Measurements from ENCODE around the gene GALM. TPM values are rescaled to one million over a fixed set of nuclear protein-coding genes. Genes with fewer than 3 reads are reported as not detected.
A peak's percentile ranks its signal among the peaks of the same experiment; 100 is the strongest.

Gene GALM
- polyA plus RNA-seq, 2 of the 4 experiments (the other 2 are of a cell fraction): 33.4 to 34.2 TPM

DNA sequence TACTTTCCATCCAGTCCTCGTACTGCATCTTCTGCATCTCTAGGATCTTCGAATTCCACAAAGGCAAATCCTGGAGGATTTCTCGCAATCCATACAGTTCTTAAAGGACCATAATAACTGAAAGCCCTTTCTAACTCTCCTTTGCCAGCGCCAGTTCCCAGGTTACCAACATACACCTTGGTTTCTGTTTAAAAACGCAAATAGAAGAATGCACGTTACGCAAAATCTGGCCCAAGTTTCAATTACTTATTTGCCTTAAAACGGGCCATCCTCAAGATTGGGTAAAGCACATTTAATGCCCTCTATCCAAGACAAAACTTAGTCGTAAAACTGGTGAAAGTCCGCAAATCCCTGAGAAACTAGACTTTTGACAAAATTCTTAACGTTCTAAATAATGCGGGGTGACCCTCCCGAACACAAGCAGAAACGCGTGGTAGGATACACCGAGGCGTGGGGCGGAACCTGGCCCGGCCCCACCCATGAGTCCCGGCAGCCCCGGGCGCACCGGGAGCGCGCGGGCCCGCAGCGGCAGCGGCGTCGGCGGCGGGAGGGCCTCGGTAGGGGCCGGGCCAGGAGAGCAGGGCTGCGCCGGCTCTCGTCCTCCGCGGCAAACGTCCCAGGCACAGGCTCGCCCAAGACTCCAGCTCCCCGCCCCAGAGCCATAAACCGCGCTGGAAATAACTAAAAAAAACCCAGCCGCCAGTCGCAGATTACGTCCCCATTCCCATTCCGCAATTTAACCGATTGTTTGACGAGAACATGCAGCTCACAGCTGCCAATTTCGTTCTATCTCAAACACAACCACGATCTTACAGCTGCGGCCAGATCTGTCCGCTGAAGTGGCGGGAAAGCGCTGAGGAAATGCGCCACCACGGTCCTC is 84.3 kb downstream of the GALM start:
- Histone ChIP-seq H3K9me3 (no peaks in the 10 kb centered on the region), H3K27ac (peak overlapping the region; percentile 96 to 98), H3K4me2 (peak overlapping the region; percentile 87), H3K4me3 (peak overlapping the region; percentile 84), H3K4me1 (peaks cover 48% of the 10 kb centered on the region)
- TF ChIP-seq FOSB (CRISPR knock-in tag; IDR thresholded peaks at IDR 0.05) (0 out of 2 replicates have a peak, but pooled peaks have one; percentile 53), EHF (CRISPR knock-in tag; IDR thresholded peaks at IDR 0.05) (no peak), HOXA7 (CRISPR knock-in tag; IDR thresholded peaks at IDR 0.05) (peak; percentile 71), PHF8 (IDR thresholded peaks at IDR 0.05; ENCODE audit: borderline replicate concordance, low read depth) (peak; percentile 47; the same call in 1 of the 2 replicates), ZFP36 (IDR thresholded peaks at IDR 0.05; ENCODE audit: borderline replicate concordance, partially characterized antibody) (no peak), POLR2AphosphoS2 (conservative IDR thresholded peaks at IDR 0.05; ENCODE audit: low read length) (no peak), TP53 (CRISPR knock-in tag; IDR thresholded peaks at IDR 0.05) (0 out of 2 replicates have a peak, but pooled peaks have one; percentile 73), KDM5A (IDR thresholded peaks at IDR 0.05) (0 out of 2 replicates have a peak, but pooled peaks have one; percentile 17), RNF2 (IDR thresholded peaks at IDR 0.05; ENCODE audit: borderline replicate concordance, low read depth) (no peak), HOXB5 (CRISPR knock-in tag; IDR thresholded peaks at IDR 0.05) (no peak), ZSCAN20 (CRISPR knock-in tag; IDR thresholded peaks at IDR 0.05) (no peak), SREBF2 (IDR thresholded peaks at IDR 0.05) (no peak), POLR2A (IDR thresholded peaks at IDR 0.05; ENCODE audit: low read length) (peak; percentile 48), NFE2L2 (conservative IDR thresholded peaks at IDR 0.05; ENCODE audit: low read length) (no peak), ZC3H11A (IDR thresholded peaks at IDR 0.05) (no peak), NR3C1 (IDR thresholded peaks at IDR 0.05) (no peak), RAD21 (conservative IDR thresholded peaks at IDR 0.05 in 1 of 2, IDR thresholded peaks at IDR 0.05 in 1 of 2) (no peak), MAZ (IDR thresholded peaks at IDR 0.05; ENCODE audit: borderline replicate concordance, low read depth, low read length) (no peak), HDAC2 (IDR thresholded peaks at IDR 0.05) (no peak), TFCP2L1 (CRISPR knock-in tag; IDR thresholded peaks at IDR 0.05) (peak; percentile 76; the same call in 1 of the 2 replicates)
- TF ChIP-seq, protein P1, sequence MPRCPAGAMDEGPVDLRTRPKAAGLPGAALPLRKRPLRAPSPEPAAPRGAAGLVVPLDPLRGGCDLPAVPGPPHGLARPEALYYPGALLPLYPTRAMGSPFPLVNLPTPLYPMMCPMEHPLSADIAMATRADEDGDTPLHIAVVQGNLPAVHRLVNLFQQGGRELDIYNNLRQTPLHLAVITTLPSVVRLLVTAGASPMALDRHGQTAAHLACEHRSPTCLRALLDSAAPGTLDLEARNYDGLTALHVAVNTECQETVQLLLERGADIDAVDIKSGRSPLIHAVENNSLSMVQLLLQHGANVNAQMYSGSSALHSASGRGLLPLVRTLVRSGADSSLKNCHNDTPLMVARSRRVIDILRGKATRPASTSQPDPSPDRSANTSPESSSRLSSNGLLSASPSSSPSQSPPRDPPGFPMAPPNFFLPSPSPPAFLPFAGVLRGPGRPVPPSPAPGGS (IDR thresholded peaks at IDR 0.05): no peak
- TF ChIP-seq, protein P2, sequence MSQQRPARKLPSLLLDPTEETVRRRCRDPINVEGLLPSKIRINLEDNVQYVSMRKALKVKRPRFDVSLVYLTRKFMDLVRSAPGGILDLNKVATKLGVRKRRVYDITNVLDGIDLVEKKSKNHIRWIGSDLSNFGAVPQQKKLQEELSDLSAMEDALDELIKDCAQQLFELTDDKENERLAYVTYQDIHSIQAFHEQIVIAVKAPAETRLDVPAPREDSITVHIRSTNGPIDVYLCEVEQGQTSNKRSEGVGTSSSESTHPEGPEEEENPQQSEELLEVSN (IDR thresholded peaks at IDR 0.05; ENCODE audit: borderline replicate concordance, low read depth): no peak
- TF ChIP-seq, protein P3, sequence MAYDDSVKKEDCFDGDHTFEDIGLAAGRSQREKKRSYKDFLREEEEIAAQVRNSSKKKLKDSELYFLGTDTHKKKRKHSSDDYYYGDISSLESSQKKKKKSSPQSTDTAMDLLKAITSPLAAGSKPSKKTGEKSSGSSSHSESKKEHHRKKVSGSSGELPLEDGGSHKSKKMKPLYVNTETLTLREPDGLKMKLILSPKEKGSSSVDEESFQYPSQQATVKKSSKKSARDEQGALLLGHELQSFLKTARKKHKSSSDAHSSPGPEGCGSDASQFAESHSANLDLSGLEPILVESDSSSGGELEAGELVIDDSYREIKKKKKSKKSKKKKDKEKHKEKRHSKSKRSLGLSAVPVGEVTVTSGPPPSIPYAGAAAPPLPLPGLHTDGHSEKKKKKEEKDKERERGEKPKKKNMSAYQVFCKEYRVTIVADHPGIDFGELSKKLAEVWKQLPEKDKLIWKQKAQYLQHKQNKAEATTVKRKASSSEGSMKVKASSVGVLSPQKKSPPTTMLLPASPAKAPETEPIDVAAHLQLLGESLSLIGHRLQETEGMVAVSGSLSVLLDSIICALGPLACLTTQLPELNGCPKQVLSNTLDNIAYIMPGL (CRISPR knock-in tag; IDR thresholded peaks at IDR 0.05; ENCODE audit: borderline replicate concordance): no peak
- TF ChIP-seq, protein P4, sequence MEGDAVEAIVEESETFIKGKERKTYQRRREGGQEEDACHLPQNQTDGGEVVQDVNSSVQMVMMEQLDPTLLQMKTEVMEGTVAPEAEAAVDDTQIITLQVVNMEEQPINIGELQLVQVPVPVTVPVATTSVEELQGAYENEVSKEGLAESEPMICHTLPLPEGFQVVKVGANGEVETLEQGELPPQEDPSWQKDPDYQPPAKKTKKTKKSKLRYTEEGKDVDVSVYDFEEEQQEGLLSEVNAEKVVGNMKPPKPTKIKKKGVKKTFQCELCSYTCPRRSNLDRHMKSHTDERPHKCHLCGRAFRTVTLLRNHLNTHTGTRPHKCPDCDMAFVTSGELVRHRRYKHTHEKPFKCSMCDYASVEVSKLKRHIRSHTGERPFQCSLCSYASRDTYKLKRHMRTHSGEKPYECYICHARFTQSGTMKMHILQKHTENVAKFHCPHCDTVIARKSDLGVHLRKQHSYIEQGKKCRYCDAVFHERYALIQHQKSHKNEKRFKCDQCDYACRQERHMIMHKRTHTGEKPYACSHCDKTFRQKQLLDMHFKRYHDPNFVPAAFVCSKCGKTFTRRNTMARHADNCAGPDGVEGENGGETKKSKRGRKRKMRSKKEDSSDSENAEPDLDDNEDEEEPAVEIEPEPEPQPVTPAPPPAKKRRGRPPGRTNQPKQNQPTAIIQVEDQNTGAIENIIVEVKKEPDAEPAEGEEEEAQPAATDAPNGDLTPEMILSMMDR (IDR thresholded peaks at IDR 0.05): no peak
- TF ChIP-seq, protein P5, sequence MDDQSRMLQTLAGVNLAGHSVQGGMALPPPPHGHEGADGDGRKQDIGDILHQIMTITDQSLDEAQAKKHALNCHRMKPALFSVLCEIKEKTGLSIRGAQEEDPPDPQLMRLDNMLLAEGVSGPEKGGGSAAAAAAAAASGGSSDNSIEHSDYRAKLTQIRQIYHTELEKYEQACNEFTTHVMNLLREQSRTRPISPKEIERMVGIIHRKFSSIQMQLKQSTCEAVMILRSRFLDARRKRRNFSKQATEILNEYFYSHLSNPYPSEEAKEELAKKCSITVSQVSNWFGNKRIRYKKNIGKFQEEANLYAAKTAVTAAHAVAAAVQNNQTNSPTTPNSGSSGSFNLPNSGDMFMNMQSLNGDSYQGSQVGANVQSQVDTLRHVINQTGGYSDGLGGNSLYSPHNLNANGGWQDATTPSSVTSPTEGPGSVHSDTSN (IDR thresholded peaks at IDR 0.05): 0 out of 2 replicates have a peak, but pooled peaks have one; percentile 13
- TF ChIP-seq, protein P6, sequence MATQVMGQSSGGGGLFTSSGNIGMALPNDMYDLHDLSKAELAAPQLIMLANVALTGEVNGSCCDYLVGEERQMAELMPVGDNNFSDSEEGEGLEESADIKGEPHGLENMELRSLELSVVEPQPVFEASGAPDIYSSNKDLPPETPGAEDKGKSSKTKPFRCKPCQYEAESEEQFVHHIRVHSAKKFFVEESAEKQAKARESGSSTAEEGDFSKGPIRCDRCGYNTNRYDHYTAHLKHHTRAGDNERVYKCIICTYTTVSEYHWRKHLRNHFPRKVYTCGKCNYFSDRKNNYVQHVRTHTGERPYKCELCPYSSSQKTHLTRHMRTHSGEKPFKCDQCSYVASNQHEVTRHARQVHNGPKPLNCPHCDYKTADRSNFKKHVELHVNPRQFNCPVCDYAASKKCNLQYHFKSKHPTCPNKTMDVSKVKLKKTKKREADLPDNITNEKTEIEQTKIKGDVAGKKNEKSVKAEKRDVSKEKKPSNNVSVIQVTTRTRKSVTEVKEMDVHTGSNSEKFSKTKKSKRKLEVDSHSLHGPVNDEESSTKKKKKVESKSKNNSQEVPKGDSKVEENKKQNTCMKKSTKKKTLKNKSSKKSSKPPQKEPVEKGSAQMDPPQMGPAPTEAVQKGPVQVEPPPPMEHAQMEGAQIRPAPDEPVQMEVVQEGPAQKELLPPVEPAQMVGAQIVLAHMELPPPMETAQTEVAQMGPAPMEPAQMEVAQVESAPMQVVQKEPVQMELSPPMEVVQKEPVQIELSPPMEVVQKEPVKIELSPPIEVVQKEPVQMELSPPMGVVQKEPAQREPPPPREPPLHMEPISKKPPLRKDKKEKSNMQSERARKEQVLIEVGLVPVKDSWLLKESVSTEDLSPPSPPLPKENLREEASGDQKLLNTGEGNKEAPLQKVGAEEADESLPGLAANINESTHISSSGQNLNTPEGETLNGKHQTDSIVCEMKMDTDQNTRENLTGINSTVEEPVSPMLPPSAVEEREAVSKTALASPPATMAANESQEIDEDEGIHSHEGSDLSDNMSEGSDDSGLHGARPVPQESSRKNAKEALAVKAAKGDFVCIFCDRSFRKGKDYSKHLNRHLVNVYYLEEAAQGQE (IDR thresholded peaks at IDR 0.05): no peak
- TF ChIP-seq, protein P7, sequence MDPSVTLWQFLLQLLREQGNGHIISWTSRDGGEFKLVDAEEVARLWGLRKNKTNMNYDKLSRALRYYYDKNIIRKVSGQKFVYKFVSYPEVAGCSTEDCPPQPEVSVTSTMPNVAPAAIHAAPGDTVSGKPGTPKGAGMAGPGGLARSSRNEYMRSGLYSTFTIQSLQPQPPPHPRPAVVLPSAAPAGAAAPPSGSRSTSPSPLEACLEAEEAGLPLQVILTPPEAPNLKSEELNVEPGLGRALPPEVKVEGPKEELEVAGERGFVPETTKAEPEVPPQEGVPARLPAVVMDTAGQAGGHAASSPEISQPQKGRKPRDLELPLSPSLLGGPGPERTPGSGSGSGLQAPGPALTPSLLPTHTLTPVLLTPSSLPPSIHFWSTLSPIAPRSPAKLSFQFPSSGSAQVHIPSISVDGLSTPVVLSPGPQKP (IDR thresholded peaks at IDR 0.05; ENCODE audit: low read depth, low read length): no peak
- peak in 1 of 2 experiments; percentile 37 for DNase-seq (ENCODE audit: low read depth in 1 of 2, low spot score in 1 of 2)
- POLR2A ChIA-PET: interaction anchor here (0.7 to 2.8 kb wide), 37 partner anchors 10 to 479 kb away, joined by 3 to 90 read pairs (median 13); partner anchors contain the start of genes ATL2, DHX57, GALM and HNRNPLL
- WGBS (ENCODE audit: missing lambda C conversion rate): 2% methylated on average over 43 of the region's 59 CpGs
- FAIRE-seq: no peak
- CTCF ChIA-PET: interaction anchor here (0.6 to 3.8 kb wide), 10 partner anchors 10 to 434 kb away, joined by 3 to 23 read pairs (median 3); no protein-coding TSS in a partner anchor
- ATAC-seq: peak; percentile 52 to 54
